Mesothelial cell of epicardium (in vitro differentiated cells): Measurements from ENCODE around the gene PDE7B. TPM values are rescaled to one million over a fixed set of nuclear protein-coding genes. Genes with fewer than 3 reads are reported as not detected.
A peak's percentile ranks its signal among the peaks of the same experiment; 100 is the strongest.

Source experiments
- DNase-seq, 2 experiments: peaks; one replicate each; pipeline ENCODE4 v3.0.0; 2021; ENCODE audit warnings: low spot score in 2 of 2; ENCODE audit not compliant: unreplicated experiment in 2 of 2
- H3K27ac Mint-ChIP-seq: 2 replicates; pipeline ENCODE4 v1.8.0; 2021; ENCODE audit warnings: mixed read lengths
- H3K27me3 Mint-ChIP-seq: 2 replicates; pipeline ENCODE4 v1.8.0; 2021; ENCODE audit warnings: low read depth, mixed read lengths
- H3K36me3 Mint-ChIP-seq: 2 replicates; pipeline ENCODE4 v1.8.0; 2021; ENCODE audit warnings: mixed read lengths
- H3K4me1 Mint-ChIP-seq: 2 replicates; pipeline ENCODE4 v1.8.0; 2021; ENCODE audit warnings: mixed read lengths
- H3K4me3 Mint-ChIP-seq: 2 replicates; pipeline ENCODE4 v1.8.0; 2021; ENCODE audit warnings: mild to moderate bottlenecking, moderate library complexity, mixed read lengths
- H3K9me3 Mint-ChIP-seq: 2 replicates; pipeline ENCODE4 v1.8.0; 2021; ENCODE audit warnings: mixed read lengths
- total RNA-seq: library from RNA; stranded (reverse); gene quantifications from 3 replicates; pipeline ENCODE4 v1.2.1, GENCODE V29; 2021
- TF ChIP-seq, protein P1 (sequence below): fragments of 200-600 bp; sonication (generic); IDR thresholded peaks from one replicate; pipeline ENCODE4 v1.5.0; 2021; ENCODE audit warnings: antibody characterized with exemption; ENCODE audit not compliant: unreplicated experiment

PDE7B gene
- total RNA-seq, 1 donor from 2014 or later: 18.2 TPM

DNA sequence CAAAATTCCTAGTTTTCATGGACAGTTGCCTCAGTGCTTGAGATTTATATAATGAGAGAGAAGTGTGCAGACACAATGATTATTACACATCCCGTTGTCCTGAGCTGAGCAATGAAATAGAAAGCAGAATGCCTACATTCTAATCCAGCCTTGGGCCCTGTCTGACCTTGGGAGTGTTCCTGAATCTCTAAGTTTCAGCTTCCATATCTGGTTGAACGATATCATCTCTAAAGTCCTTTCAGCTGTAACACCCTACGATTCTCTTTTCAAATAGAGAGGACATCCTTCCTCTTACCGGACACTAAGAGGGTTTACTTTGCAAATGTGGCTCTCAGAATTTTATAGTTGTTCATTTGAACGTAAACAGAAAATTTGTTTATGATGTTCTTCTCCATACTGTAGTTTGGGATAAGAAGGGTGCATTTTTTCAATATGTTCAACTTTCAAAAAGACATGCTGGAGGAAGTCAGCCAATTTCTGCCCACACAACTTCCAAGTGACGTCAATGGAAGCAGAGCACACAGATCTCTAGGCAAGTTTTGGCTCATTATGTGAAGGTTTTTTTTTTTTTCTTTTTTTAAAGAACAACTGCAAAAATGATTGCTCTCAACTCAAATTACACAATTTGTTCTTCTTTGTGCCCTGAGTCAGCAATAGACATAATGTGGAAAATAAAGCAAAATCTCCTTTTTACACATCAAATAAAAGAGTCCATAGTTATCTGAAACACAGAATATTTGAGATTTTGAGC, 50.4 kb downstream of the PDE7B start:
- no peak for DNase-seq
- Mint-ChIP-seq H3K9me3 (peaks cover under 1% of the 10 kb centered on the region), H3K27ac (peak overlapping the region; percentile 71), H3K4me3 (no peak overlapping the region), H3K4me1 (peaks cover 15% of the 10 kb centered on the region), H3K36me3 (no peaks in the 10 kb centered on the region), H3K27me3 (no peaks in the 10 kb centered on the region)
- TF ChIP-seq, protein P1, sequence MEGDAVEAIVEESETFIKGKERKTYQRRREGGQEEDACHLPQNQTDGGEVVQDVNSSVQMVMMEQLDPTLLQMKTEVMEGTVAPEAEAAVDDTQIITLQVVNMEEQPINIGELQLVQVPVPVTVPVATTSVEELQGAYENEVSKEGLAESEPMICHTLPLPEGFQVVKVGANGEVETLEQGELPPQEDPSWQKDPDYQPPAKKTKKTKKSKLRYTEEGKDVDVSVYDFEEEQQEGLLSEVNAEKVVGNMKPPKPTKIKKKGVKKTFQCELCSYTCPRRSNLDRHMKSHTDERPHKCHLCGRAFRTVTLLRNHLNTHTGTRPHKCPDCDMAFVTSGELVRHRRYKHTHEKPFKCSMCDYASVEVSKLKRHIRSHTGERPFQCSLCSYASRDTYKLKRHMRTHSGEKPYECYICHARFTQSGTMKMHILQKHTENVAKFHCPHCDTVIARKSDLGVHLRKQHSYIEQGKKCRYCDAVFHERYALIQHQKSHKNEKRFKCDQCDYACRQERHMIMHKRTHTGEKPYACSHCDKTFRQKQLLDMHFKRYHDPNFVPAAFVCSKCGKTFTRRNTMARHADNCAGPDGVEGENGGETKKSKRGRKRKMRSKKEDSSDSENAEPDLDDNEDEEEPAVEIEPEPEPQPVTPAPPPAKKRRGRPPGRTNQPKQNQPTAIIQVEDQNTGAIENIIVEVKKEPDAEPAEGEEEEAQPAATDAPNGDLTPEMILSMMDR: no peak

DNA sequence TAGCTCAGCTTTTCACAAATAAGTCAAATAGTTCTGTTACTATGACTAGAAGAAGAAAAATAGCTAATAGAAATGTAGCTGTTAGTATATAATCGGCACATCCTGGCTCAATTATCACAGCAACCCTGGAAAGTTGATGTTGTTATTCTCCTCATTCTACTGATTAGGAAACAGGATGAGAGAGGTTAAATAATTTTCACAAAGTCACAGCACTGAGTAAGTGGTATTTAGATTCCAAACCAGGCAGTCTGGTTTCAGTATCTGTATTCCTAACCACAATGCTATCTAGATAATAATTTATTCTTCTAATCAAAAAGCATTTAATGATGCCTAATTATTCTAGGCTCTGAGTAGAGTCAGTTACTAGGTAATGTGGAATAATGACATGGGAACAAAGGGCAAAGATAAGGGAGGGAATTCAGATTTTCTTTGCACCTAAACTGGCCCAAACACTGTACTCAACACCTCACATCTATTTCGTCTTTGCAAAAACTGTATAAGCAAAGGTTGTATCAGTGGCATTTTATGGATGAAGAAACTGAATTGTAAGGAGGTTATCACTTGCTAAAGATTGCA, 51.3 kb downstream of the PDE7B start:
- DNase-seq: no peak
- TF ChIP-seq, protein P1: no peak
- H3K9me3 Mint-ChIP-seq: no peaks in the 10 kb centered on the region
- peaks cover 19% of the 10 kb centered on the region for H3K4me1 Mint-ChIP-seq
- H3K36me3 Mint-ChIP-seq: no peaks in the 10 kb centered on the region
- peak overlapping the region; percentile 39 for H3K27ac Mint-ChIP-seq
- no peaks in the 10 kb centered on the region for H3K27me3 Mint-ChIP-seq
- H3K4me3 Mint-ChIP-seq: no peak overlapping the region

DNA sequence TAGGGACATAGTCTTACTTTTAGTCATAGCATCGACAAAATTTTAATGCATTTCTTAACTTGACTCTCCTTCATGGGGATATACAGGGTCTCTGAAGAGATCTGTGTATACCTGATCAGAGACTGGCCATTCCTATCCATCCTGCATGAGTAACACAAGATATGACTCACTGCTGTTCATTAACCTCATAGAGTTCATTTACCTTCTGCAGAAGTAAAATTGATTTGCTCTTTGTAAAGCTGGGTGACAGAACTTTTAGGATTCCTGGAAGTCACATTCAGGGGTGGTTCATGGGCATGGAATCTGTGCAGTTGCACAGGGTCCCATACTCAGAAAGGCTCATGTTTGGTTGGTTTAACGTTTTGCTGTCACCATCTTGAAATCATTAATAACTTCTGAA, 53.2 kb downstream of the PDE7B start:
- no peak overlapping the region for H3K27ac Mint-ChIP-seq
- no peaks in the 10 kb centered on the region for H3K9me3 Mint-ChIP-seq
- H3K36me3 Mint-ChIP-seq: peaks cover 2% of the 10 kb centered on the region
- no peak overlapping the region for H3K4me3 Mint-ChIP-seq
- peaks cover 19% of the 10 kb centered on the region for H3K4me1 Mint-ChIP-seq
- TF ChIP-seq, protein P1: no peak
- DNase-seq: no peak
- H3K27me3 Mint-ChIP-seq: no peaks in the 10 kb centered on the region

DNA sequence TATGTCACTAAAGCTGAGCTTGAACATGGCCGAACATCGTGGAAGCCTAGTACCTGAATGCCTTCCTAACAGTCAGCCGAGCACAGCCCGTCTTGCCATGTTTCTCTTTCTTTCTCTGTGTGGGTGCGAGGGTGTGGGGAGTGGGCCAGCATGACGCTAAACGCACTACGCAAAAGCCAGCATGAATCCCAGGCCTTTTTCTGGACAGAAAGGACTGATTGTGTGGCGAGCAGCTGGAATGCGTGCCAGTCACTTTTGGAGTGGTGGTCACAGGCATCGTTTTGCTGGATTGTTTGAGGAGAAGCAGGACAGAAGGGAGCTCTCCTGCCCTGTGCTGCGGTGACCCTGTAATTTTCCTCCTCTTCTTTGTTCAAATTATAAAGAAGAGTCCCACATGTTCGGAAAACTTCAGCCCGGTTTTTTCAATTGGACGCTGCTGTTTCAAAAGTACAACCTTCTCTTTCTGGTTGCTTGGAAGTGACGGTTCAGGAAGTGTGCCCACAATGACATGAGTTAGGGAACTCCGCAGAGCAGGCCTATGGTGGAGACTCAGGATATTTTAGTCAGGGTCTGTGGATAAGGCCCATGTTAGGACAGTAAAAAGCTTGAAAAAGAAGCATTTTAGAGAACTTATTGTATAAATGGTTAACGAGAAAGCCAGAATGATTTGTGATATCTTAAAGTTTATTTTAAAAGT, 54.3 kb downstream of the PDE7B start:
- peaks cover 23% of the 10 kb centered on the region for H3K4me1 Mint-ChIP-seq
- no peak overlapping the region for H3K4me3 Mint-ChIP-seq
- TF ChIP-seq, protein P1: no peak
- DNase-seq: no peak
- no peaks in the 10 kb centered on the region for H3K9me3 Mint-ChIP-seq
- H3K36me3 Mint-ChIP-seq: peaks cover 2% of the 10 kb centered on the region
- H3K27ac Mint-ChIP-seq: no peak overlapping the region
- H3K27me3 Mint-ChIP-seq: no peaks in the 10 kb centered on the region

DNA sequence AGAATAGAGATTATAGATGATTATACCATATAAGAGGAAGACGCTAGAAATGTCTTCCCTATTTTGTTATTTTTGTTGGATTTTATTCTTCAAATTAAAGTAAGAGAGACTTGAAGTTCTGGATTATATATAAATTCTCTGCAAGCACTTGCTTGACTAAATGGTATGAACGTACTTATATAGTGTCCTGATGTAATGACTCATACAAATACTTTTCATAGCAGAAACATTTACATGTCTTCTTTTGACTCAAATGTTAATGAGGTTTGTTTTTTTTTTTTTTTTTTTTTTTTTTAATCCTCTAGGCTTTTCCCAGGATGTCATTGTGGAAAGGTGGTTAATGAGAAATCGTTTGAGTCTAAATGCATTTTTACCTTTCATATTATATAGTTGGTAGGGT, 55.0 kb downstream of the PDE7B start:
- Mint-ChIP-seq H3K4me3 (no peak overlapping the region), H3K27me3 (no peaks in the 10 kb centered on the region)

More for the DNA sequence above, 55.0 kb downstream of the PDE7B start:
- TF ChIP-seq, protein P1: no peak
- Mint-ChIP-seq H3K4me1 (peaks cover 27% of the 10 kb centered on the region), H3K27ac (no peak overlapping the region), H3K9me3 (no peaks in the 10 kb centered on the region), H3K36me3 (peaks cover 2% of the 10 kb centered on the region)
- no peak for DNase-seq
